Gastrocnemius medialis (tissue), 4 donors: ENCODE results near the gene SLC1A7. TPM values are rescaled to one million over a fixed set of nuclear protein-coding genes. Genes with fewer than 3 reads are reported as not detected.

ENCODE experiments used
- ATAC-seq, 2 donors: fragments of 150-250 bp; one replicate each; pipeline ENCODE4 v1.9.1; 2016
- DNase-seq, 2 donors: peaks; one replicate each; pipeline ENCODE4 v3.0.0-alpha.2; 2019
- H3K27ac ChIP-seq, 4 donors: fragments of 200-600 bp; sonication (generic); 1 replicate in 1 of 4; 2 replicates in 3 of 4; pipeline ENCODE4 v1.5.1; 2016 to 2018; ENCODE audit warnings: mild to moderate bottlenecking in 2 of 4, moderate library complexity in 1 of 4
- H3K27me3 ChIP-seq, 3 donors: fragments of 200-600 bp; sonication (generic) in 2 of 3; 1 replicate in 1 of 3; 2 replicates in 2 of 3; pipeline versions ENCODE4 v1.5.1 to v1.6.0; 2016 to 2019; ENCODE audit warnings: mild to moderate bottlenecking in 1 of 3, moderate library complexity in 1 of 3
- H3K36me3 ChIP-seq, 2 donors: fragments of 200-600 bp; sonication (generic) in 1 of 2; one replicate each; pipeline ENCODE4 v1.5.1; 2017 to 2018
- H3K4me1 ChIP-seq, 2 donors: fragments of 200-600 bp; sonication (generic) in 1 of 2; one replicate each; pipeline ENCODE4 v1.5.1; 2016 to 2017; ENCODE audit warnings: mild to moderate bottlenecking in 2 of 2
- H3K4me3 ChIP-seq, 4 donors: fragments of 200-600 bp; sonication (generic) in 3 of 4; 1 replicate in 1 of 4; 2 replicates in 3 of 4; pipeline ENCODE4 v1.5.1; 2016 to 2019; ENCODE audit warnings: mild to moderate bottlenecking in 2 of 4
- H3K9me3 ChIP-seq, 3 donors: fragments of 200-600 bp; sonication (generic) in 2 of 3; 1 replicate in 1 of 3; 2 replicates in 2 of 3; pipeline ENCODE4 v1.5.1; 2016 to 2019
- POLR2A ChIP-seq, 2 donors: fragments of 450-650 bp; IDR thresholded peaks; one replicate each; pipeline ENCODE4 v1.6.1; 2017; ENCODE audit warnings: antibody characterized with exemption in 2 of 2, mild to moderate bottlenecking in 2 of 2, moderate library complexity in 2 of 2
- in situ Hi-C, 4 donors: fragments of 200-750 bp; cut with MboI; loops; one replicate each; pipeline versions ENCODE4 v1.15.0 to v1.8.0; 2017; ENCODE audit warnings: low sequenced_read_pairs in 4 of 4
- intact Hi-C: fragments of 100-400 bp; cut with DNase I; formaldehyde crosslinking; loops from one replicate; pipeline ENCODE4 v1.15.1; 2023; ENCODE audit warnings: low total_unique reads
- total RNA-seq, 4 donors: library from RNA; depleted of rRNA; stranded (reverse); fragments of >200 nt; gene quantifications; one replicate each; pipeline versions ENCODE4 v1.1.0 to v1.2.3, GENCODE V29; 2016
- TF ChIP-seq, protein P1 (sequence below), 5 experiments: fragments of 450-650 bp in 3 of 5; fragments of 200-600 bp in 2 of 5; sonication (generic) in 2 of 5; IDR thresholded peaks in 4 of 5; conservative IDR thresholded peaks in 1 of 5; 1 replicate in 4 of 5; 2 replicates in 1 of 5; pipeline ENCODE4 v1.5.1; 2016 to 2019; ENCODE audit warnings: antibody characterized with exemption in 5 of 5, mild to moderate bottlenecking in 3 of 5, moderate library complexity in 3 of 5

SLC1A7 gene
- total RNA-seq, 4 donors from 2014 or later = 0.24 to 1.1 (median 0.25) TPM; not detected in 1

DNA sequence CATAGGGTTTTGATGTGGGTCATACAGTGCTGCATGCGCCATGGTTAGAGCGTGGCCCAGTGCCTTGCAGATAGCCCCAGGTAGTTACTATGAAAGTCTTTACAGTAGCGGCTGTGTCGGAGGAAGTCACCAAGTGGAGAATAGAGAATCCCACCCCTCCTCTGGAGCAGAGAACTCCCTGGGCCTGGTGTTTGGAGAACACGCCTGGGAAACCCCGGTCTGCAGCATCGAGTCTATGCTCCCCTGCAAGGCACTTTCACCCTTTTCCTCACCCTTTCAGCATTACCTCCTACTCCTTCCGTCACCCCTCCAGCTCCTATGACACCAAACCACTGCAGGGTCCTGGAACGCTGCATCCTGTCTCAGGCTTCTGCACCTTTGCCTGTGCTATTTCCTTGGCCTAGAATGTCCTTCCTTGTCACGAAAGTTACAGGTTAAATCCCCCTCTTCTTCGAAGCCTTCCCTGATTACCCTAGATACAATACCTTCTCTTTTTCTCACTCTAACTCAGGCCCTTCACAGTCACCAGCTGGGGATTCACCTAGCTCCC lies 2.7 kb upstream of the SLC1A7 start:
- Histone ChIP-seq H3K27ac (no peak overlapping the region), H3K9me3 (no peaks in the 10 kb centered on the region), H3K27me3 (no peaks in the 10 kb centered on the region), H3K4me3 (no peak overlapping the region), H3K4me1 (peaks cover 0 to 6% of the 10 kb centered on the region in 2 donors), H3K36me3 (no peaks in the 10 kb centered on the region)
- in situ Hi-C loops = no loop called here
- DNase-seq (no peak), ATAC-seq (no peak)
- no peak for TF ChIP-seq POLR2A (IDR thresholded peaks at IDR 0.05)
- TF ChIP-seq, protein P1, sequence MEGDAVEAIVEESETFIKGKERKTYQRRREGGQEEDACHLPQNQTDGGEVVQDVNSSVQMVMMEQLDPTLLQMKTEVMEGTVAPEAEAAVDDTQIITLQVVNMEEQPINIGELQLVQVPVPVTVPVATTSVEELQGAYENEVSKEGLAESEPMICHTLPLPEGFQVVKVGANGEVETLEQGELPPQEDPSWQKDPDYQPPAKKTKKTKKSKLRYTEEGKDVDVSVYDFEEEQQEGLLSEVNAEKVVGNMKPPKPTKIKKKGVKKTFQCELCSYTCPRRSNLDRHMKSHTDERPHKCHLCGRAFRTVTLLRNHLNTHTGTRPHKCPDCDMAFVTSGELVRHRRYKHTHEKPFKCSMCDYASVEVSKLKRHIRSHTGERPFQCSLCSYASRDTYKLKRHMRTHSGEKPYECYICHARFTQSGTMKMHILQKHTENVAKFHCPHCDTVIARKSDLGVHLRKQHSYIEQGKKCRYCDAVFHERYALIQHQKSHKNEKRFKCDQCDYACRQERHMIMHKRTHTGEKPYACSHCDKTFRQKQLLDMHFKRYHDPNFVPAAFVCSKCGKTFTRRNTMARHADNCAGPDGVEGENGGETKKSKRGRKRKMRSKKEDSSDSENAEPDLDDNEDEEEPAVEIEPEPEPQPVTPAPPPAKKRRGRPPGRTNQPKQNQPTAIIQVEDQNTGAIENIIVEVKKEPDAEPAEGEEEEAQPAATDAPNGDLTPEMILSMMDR (IDR thresholded peaks at IDR 0.05 in 4 of 5, conservative IDR thresholded peaks at IDR 0.05 in 1 of 5) = no peak
- intact Hi-C loops = no loop called here

DNA sequence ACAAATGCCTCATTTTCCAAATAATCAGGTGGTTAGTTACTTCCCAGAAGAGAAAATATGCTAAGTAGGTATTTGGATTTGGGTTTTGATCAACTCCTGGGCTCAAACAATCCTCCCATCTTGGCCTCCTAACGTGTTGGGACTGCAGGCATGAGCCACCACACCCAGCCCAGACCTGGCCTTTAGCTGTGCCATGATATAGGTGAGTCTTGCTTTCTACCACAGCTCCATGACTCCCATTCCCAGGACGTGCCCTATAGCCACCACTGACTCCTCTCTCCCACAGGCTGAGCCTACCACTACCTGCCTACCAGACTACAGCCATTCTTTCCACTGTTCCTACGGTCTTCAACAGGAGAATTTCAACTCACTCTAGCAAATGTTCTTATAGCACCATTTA lies 1.8 kb upstream of the SLC1A7 start:
- no peak for ATAC-seq
- in situ Hi-C loops = no loop called here

DNA sequence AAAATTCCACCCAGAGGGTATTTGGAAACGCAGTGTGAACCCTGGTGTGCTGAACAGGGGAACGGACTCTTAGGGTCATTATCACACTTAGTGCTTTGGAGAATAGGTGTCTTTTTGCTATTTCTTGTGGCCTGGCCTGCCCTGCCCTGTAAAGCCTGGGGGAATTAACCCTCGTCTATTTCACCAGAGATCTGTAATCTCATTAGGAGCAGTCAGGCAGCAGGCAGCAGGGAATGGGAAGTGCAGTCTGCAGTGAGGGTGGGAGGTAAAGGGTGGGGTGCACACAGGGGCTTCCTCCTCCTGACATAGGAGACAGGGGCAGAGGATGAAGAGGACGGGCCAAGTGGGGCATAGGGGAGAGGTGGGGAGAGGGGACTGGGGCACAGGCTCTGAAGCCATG lies 1.1 kb upstream of the SLC1A7 start:
- peaks cover 0 to 6% of the 10 kb centered on the region in 2 donors for H3K4me1 ChIP-seq
- intact Hi-C loops (no loop called here), in situ Hi-C loops (no loop called here)

More for the DNA sequence above, 1.8 kb upstream of the SLC1A7 start:
- H3K36me3 ChIP-seq = no peaks in the 10 kb centered on the region
- intact Hi-C loops = no loop called here
- H3K4me1 ChIP-seq = peaks cover 0 to 6% of the 10 kb centered on the region in 2 donors
- H3K27me3 ChIP-seq = no peaks in the 10 kb centered on the region
- no peaks in the 10 kb centered on the region for H3K9me3 ChIP-seq
- no peak overlapping the region for H3K27ac ChIP-seq
- no peak for DNase-seq
- no peak overlapping the region for H3K4me3 ChIP-seq
- TF ChIP-seq, protein P1 (IDR thresholded peaks at IDR 0.05 in 4 of 5, conservative IDR thresholded peaks at IDR 0.05 in 1 of 5) = no peak

DNA sequence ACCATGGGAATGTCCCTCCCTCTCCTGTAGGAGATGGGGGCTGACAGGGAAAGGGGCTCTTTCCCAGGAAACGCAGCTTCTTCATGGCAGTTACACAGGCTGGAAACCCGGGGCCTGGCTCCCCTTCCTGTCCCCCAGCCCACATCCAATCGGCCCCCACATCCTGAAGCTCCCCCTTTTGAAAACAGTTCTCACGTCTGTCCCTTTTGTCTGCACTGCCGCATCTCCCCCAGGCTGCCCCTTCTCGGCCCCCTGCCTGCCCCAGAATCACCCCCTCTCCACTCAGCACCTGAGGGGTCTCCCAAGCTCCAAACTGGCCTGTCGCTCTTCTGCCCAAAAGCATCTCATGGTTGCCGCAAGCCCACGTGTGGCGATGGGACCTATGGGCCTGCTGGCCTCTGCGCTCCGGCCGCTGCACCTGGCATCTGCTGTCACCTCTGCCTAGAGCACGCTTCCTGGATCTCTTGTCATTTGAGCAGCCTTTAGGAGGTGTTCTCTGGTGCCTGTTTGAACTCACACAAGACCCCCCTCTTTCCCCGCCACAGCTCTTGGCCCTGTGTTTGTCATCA lies 867 bp downstream of the SLC1A7 start:
- Histone ChIP-seq H3K27ac (no peak overlapping the region), H3K9me3 (no peaks in the 10 kb centered on the region), H3K27me3 (no peaks in the 10 kb centered on the region), H3K4me3 (no peak overlapping the region), H3K4me1 (peaks cover 0 to 6% of the 10 kb centered on the region in 2 donors), H3K36me3 (no peaks in the 10 kb centered on the region)
- TF ChIP-seq, protein P1 (IDR thresholded peaks at IDR 0.05 in 4 of 5, conservative IDR thresholded peaks at IDR 0.05 in 1 of 5) = no peak
- no peak for TF ChIP-seq POLR2A (IDR thresholded peaks at IDR 0.05)
- intact Hi-C loops (no loop called here), in situ Hi-C loops (no loop called here)
- no peak for DNase-seq
- no peak for ATAC-seq

More for the DNA sequence above, 1.1 kb upstream of the SLC1A7 start:
- H3K36me3 ChIP-seq = no peaks in the 10 kb centered on the region
- ATAC-seq (no peak), DNase-seq (no peak)
- TF ChIP-seq POLR2A (IDR thresholded peaks at IDR 0.05) = no peak
- TF ChIP-seq, protein P1 (IDR thresholded peaks at IDR 0.05 in 4 of 5, conservative IDR thresholded peaks at IDR 0.05 in 1 of 5) = no peak
- H3K9me3 ChIP-seq = no peaks in the 10 kb centered on the region
- H3K27me3 ChIP-seq = no peaks in the 10 kb centered on the region
- no peak overlapping the region for H3K4me3 ChIP-seq
- no peak overlapping the region for H3K27ac ChIP-seq
